OCI-LY3 (cell line): Measurements from ENCODE around the gene GRK1.

Experiments
- CTCF ChIP-seq: fragments of 200-600, 300-600 bp; sonication (generic); IDR thresholded peaks from 2 replicates; pipeline ENCODE4 v1.5.1; 2014; ENCODE audit warnings: antibody characterized with exemption, low read length, low read depth
- EZH2phosphoT487 ChIP-seq: fragments of 200-600 bp; shearing (Covaris generic); IDR thresholded peaks from 2 replicates; pipeline ENCODE4 v1.6.1; 2018; ENCODE audit warnings: antibody characterized with exemption, mixed run types, low read depth

- TF ChIP-seq CTCF (no peak), EZH2phosphoT487 (no peak)
Measured at GRCh38 chr13:113668491-113668971, 1.5 kb downstream of the GRK1 start.
